Measurements from ENCODE around the gene LAMA1.

The LAMA1 gene

DNA sequence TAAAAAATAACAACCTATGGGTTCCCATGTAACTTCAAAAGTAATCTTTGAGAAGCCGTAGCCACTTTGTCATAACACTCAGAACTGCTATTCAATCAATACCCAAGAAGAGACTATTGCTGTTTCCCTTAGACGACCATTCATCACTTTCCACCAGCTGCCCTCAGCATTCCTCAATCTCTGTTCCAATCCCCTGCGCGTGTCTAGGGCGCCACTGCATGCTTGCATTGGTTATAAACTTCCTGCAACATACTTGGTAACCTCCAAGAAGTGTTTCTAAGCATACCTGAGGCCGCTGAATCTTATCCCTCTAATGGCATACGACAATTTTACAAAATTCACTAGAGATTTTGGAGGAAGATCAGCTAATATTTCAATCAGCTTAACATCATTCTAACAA lies 134.2 kb downstream of the LAMA1 start:
- DNase-seq: no peak

DNA sequence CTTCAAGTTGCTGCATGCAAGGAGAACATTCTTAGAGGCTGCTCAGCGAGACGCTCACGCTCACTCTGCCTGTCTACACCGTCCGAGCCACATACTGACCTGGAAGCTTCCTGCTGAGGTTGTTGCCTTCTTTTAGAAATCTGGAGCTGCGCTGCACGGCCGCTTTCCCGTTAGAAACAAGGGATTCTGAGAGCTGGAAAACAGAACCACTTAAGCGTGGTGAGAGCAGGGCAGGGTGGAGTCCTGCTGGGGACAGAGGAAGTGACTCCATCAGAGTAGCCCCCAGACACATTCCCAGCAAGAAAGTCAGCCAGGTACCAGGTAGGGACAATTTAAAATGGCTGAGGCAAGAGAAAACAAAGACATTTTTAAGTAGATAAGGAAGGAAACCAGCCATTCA lies 135.2 kb downstream of the LAMA1 start:
- DNase-seq: no peak

DNA sequence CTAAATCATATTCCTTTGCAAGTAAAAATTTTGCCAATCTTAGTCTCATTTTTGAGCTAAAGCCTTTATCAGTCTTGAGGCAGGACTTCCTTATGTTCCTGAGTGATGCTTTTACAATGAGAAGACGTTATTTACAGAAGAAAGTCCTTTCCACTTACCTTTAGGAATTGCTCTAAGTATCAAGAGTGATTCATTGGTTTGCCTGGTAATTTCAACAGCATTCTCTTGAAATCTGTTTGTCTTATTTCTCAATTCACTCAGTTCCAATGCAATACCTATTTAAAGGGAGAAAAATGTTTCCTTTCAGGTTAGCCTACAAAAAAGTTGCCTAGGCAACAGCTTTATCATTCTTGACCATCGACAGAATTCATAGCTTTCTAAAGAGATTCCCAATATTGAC lies 137.2 kb downstream of the LAMA1 start:
- no peak for DNase-seq

DNA sequence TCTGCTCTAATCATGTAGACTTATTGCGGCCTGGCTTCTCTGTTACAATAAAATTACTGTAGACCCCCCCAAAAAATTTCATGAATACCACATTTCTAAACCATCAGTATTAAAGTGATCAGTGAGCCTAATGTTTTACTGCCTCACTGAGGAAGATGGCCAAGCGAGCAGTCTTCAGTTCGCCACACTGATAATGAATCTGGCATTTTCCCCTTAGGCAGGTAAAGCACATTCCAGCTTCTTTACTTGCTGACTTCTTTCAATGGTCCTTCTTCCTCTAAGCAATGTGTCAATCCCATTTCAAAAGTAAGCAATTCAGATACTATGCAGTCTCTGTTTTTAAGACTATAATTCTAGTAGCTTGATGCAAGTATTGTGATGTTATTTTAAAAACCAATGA lies 137.6 kb downstream of the LAMA1 start:
- DNase-seq: no peak

DNA sequence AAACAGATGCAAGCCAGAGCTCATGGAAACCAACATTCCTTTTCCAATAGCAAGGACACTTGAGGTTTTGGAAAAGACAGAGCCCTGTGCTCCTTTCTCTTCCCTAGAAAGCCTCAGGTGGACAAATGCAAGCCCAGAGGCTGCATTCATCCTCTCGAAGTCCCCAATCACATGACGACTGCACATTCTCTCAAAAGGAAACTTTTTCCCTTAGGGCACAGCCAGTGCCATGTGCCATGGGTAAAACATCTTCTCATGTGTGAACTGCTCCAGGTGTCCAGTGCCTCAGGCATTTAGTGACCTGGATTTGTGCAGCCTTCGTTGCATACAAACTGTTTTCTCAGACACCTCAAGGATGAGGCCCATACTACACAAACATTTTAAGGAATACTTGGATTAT lies 140.7 kb downstream of the LAMA1 start:
- no peak for DNase-seq

DNA sequence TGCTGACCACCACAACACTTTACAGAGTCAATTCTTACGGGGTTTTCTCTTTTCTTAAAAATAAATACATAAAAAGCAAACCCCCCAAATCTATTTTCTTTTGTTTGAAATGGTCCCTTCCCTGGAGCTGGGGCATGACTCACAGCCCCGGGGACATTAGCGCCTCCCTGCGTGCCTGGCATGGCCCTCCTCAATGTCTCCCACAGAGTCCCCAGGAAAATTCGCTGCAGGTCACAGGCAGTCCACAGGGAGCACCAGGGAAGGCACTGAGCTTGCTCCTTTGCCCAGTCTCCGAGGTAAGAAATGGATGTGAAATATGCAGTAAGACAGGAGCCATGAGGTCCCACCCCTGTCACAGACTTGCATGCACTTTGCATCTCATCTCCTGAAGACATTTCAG lies 142.5 kb downstream of the LAMA1 start:
- no peak for DNase-seq

DNA sequence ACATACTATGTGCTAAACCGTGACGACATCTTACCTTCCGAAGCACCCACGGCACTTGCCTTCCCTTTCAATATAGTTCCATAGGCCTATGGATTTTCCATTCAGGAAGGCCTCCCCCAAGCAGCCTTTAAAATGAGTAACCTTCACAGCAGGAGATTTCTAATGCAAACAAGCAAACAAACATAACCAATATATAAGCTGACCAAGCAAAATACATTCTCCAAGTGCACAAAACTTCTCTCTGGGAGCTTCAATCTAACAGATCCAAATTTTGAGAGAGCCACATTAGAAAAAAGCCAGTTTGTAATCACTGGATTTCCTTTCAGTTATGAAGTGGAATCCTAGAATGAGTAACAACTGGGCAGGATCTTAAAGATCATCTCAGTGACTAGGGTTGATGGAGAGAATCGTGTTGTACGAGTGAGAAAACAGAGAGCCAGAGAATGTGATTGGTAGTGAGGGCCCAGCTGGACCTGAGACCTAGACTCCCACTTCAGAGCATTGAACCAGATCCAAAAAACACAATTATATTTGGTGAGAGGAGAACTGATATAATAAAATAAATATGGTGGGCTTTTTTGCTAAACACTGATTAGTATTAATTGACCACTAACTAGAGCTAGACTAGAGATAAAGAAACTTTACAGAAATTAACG lies 145.6 kb downstream of the LAMA1 start:
- no peak for DNase-seq

DNA sequence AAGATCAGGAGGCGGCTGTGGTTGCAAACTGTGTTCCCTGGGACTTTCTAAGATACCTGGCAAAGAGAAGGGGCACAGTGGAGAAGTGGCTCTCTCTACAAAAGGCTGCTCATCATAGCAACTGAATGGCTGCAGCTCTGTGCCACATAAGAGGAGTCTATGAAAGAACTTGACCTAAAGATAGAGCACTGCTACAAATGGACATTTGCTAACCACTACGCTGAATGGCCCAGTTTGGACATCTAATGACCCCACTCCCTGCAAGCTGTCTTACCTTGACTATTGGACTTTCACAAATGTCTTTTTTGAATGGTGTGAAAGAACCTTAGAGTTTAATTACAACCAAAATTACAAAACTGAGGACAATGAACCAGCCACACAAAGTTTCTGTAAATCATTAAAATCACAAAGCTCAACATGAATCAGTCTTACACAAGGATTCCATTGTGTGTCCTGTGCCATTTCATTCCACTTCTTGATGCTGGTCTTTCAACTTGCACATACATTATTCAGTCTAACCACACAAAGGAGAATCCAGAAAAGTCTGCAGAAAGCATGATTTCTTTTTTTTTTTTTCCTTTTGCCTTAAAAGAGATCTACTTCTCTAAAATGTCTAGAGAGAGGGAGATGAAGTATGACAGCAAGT lies 154.0 kb downstream of the LAMA1 start:
- DNase-seq: no peak

DNA sequence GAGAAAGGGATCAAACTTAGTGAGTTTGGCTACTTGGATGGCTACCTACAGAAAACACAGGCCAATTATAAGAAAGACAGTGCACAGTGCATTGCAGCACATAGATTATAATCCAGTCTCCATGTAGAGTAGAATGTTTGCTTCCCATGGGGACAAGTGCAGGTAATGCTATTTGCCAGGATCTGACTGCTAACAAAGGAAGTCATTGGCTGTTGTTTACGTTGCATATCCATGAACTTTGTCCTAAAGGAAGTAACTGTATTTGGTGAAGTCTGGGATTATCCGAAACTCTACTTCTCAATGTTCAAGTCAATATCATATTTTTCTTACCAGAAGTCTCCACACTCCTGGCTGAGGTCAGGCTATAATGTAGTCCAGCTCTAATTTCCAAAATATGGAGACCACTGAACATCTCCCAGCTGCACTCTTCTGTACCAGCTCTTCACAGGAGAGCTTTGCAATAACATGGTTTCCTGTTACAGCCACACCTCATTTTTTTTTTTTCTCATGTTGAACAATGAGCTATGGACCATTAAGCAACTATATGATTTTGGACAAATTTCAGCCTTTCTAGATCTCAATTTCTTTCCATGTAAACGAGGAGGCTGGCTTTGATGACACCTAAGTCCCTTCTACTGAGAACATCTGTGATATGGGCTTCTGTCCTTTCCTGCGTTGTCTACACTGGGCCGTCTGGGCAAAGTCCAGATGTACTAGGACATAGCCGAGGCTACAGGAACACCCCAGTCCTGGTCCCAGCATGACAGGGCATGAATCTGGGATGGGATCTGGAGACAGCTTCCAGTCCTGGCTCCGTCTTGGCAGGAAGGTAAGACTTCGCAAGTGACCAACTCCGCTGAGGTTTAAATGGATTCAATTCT lies 154.8 kb downstream of the LAMA1 start:
- DNase-seq: no peak

DNA sequence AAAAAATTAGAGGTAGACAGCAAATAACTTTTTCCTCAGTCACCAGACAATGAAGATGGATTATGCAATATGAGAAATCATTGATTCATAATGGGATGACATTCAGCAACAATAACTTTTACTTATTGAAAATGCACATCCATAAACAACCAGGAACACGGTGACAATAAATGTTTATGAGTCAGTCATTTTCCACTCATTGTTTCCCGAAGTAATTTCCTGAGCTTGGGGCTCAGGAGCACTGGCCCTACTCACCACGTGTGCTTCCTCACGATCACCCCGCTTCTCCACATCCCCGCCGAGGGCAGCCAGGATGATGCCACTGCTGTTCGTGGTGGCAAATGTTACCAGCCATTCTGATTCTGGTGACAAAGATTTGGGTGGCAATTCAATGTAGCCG lies 156.3 kb downstream of the LAMA1 start:
- no peak for DNase-seq

DNA sequence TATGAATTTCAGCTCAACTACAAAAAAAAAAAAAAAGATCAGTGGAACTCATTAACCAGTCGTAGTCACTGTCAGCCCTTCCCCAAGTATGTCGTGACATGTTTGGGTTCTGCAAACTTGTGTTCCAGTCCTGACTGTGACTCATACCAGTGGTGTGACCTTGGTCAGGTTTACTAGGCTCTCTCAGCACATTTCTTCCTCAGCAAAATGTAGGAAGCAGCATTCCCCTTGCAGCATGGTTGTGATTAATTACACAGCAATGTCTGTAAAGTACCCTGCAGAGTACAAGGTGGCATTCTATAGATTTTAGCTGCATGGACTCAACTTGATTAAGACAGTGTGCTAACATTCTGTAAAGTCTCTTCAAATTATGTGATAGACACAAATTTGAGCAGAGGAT lies 156.9 kb downstream of the LAMA1 start:
- no peak for DNase-seq

DNA sequence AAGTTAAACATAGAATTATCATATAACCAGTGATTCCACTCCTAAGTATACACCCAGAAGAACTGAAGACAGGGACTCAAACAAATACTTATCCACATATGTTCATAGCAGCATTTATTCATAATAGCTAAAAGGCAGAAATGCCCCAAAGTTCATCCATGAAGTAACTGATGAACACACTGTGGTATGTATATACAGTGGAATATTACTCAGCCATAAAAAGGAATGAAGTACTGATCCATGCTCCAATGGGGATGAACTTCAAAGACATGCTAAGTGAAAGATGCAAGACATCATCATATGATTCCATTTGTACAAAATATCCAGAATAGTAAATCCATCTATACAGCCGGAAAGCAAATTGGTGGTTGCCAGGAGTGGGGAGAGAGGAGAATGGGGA lies 157.5 kb downstream of the LAMA1 start:
- no peak for DNase-seq

DNA sequence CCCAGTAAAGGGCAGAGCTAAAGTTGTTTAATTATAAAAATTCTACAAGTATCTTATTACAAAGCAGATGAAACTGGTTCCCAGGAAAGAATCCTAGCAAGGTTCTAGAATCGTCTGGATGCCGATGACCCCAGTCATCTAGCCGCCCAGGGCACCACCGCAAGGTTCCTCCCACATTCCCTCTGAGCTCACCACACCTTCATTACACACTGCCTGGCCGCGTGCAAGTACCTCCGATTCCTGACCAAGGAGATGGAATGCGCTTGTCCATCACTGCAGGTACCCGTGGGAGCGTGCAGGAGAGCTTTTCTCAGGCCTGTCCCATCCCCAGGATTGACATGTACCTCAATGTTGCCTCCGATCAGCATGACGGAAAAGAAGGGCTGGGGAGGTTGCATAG lies 158.5 kb downstream of the LAMA1 start:
- no peak for DNase-seq

DNA sequence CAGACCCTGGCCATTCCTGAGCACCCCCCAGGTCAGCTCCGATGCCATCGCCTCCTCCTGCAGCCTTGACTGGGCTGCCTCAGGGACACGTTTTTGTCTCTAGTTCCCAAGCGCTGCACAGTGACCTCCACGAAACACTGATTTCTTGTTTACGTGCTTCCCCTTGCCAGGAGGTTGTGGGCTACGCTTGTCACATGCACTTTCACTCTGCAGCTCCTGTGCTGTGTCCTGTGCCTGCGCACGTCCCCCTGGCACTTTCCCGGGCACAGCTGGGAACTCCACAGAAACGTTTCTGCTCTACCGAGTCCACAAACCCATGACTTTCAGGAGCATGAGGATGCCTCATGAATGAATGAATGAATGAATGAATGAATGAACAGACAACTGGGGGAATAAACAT lies 160.6 kb downstream of the LAMA1 start:
- no peak for DNase-seq

DNA sequence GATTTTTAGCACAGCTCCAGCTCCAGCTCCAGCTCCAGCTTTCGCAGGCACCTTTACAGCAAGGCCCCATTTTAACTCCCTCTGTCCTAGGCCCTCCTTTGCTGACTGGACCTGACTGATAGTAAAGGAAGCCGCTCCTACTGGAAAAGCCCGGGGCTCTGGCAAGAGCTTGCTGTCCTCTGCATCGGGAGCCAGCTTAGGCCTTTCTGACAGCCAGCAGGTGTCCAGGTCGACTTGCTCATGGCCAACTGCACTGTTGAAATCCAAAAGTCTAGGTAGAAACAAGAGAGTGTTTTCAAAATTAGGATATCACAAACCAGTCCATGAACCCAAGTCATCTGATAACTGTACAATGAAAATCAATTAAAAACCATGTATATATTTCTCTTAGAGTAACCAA lies 161.1 kb downstream of the LAMA1 start:
- no peak for DNase-seq

DNA sequence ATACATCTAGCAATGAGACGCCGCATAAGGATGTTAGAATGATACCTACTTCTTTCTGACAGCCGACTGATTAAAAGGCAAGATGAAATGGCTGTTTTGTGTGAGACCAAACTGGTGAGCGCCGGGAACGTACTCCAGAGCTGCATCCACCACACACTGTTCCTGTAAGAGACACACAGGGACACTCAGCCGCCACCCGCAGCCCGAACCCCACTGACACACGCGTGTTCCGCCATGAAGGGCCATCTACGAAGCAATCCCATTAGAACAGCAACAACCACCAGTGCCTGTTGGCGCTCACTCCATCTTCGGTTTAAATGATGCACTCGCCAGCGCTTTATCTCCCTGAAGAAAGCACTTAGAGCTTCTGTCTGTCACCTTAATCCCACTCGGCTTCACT lies 162.3 kb downstream of the LAMA1 start:
- no peak for DNase-seq

DNA sequence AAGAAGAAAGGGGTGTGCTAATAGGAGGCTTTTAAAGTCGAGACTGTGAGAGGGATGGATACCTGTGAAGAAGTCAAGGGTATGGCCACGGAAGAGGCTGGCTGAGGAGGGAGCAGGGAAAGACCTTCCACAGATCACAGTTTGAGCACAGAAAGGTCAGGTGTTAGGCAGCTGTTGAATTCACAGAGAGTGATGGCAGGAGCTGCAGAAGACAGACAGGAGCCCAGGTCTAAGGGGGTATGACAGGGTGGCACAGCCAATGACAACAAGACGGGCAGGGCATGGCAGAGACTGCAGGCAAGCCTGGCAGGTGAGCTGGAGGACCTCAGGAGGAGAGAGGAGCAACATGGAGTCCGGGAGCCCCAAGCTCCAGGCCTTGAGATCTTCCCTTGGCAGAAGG lies 163.1 kb downstream of the LAMA1 start:
- DNase-seq: no peak

DNA sequence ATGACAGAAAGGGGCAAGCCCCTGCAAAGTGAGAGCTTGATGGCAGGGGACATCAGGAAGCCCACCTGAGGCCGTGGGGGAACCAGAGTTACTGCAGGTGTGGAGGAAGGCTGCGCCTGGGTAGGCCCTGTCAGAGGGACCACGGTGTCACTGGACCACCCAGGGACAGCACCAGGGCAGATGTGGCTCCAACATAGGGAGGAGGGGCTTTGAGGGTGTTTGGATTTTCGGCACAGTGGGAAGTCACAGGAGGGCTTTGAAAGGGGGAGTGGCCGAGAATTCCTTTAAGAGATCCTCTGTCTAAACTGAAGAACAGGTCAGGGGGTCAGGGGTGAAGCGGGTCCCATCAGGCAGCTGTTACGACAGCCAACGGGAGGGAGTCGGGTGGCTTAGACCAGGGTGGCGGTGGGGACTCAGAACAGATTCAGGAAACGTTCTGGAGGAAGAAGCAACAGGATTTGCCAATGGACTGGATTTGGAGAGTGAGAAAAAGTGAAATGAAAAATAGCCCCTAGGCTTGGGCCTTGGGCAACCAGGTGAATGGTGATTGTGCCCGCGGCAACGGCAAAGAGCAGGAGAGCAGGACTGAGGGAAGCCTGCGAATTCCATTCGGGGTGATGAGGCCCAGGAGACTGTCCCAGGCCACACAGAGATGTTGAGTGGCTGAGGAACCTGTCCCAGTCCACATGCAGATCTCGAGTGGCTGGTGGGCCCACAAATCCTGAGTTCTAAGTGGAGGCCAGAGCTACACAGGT lies 166.1 kb downstream of the LAMA1 start:
- DNase-seq: no peak

DNA sequence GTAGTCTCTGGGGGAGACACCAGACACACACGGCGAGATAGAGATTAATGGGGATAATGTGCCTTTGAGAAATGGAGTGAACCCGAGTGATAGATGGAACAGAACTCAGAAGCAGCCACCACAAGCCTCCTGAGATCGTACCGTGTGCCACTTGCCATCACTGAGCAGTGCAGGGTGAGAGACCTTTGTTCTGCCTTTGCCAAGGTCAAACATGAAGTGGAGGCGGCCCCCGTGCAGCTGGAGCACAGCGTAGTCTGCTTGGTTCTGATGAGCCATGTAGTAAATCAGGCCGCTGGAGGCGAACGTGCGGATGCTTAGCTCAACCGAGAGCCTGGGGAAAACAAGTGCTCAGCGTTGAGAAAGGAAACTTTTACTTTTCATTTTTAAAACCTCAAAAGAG lies 167.0 kb downstream of the LAMA1 start:
- DNase-seq: no peak

DNA sequence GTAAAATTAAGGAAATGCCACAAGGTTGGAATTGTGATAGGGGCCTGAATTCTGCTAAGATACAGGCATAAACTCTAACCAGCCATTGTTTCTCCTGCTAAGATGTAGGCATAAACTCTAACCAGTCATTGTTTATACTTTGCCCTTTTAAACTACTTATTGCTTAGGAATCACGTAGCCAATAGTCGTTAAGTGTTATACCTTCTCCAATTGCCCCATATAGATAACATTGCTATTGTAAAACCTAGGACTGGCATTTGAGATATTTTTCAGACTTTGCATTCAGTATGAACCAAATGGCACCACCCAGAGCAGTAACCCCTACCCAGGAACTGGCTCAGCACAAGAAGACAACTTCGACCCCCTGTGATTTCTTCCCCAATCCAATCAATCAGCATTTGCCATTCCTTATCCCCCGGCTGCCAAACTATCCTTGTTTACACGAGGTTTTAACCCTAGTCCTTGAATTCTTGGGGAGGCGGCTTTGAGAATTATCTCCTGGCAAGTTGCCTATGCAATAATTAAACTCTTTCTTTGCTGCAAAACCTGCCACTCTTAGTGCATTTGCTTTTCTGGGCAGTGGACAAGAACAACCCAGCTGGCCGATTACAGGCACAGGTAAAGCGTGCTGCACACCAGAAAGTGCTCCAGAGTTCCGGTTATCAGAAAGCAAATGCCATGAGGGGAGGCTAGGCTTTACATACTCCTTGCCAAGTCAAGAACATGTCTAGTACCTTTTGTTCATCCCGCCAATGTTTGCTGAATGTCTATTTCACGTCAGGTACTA lies 167.6 kb downstream of the LAMA1 start:
- DNase-seq: no peak

DNA sequence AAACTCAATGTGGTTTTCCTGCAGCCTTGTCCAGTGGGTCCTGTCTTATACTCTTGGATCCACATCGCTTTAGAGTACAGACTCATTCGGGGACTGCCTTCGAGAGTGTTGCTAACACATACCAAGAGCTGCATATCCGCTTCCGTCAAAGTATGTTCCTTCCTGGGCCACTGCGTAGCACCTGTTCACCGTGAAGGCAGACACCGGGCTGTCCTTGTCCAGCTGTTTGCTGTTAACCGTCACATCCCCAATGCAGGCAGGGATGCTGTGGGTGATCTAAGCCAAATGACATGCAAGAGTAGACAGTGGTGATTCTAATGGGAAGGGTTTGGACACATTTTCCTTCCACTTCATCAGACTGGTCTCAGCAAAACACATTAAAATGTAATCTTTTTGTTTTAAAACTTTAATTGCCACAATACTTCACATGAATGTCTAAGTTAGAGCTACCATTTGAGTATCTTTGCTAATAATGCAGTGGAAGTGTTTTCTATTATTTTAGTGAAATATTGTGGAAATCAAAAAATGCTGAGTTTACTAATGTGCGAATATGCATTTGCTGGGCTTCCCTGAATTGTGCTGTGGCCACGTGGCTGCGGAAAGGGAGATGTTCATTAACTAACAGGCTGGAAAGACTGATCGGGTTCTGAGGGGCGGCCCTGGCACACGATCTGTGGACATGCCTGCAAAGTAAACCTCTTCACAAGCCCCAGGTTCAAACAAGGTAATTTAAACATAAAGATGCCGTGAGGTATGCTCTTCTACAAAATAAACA lies 169.1 kb downstream of the LAMA1 start:
- DNase-seq: no peak
